ENCODE results near the gene PCDH10.
A peak's percentile ranks its signal among the peaks of the same experiment; 100 is the strongest.

- TF ChIP-seq, protein P1, sequence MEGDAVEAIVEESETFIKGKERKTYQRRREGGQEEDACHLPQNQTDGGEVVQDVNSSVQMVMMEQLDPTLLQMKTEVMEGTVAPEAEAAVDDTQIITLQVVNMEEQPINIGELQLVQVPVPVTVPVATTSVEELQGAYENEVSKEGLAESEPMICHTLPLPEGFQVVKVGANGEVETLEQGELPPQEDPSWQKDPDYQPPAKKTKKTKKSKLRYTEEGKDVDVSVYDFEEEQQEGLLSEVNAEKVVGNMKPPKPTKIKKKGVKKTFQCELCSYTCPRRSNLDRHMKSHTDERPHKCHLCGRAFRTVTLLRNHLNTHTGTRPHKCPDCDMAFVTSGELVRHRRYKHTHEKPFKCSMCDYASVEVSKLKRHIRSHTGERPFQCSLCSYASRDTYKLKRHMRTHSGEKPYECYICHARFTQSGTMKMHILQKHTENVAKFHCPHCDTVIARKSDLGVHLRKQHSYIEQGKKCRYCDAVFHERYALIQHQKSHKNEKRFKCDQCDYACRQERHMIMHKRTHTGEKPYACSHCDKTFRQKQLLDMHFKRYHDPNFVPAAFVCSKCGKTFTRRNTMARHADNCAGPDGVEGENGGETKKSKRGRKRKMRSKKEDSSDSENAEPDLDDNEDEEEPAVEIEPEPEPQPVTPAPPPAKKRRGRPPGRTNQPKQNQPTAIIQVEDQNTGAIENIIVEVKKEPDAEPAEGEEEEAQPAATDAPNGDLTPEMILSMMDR (IDR thresholded peaks at IDR 0.05): peak; percentile 57
- TF ChIP-seq EZH2 (IDR thresholded peaks at IDR 0.05) (peak; percentile 40), EZH2phosphoT487 (IDR thresholded peaks at IDR 0.05) (peak; percentile 18)
Measured at GRCh38 chr4:133151691-133152329, 2.7 kb downstream of the PCDH10 start.

Data from neural progenitor cell (in vitro differentiated cells).